AG04450 (cell line): Measurements from ENCODE around the gene DLX4. TPM values are rescaled to one million over a fixed set of nuclear protein-coding genes. Genes with fewer than 3 reads are reported as not detected.

ENCODE experiments used
- CTCF ChIA-PET: fragments of 300-600, 350-600 bp; formaldehyde crosslinking; extraction: SDS; loops from one replicate; lab custom pipeline; 2022; ENCODE audit warnings: antibody characterized with exemption, inconsistent platforms; lab: Charles Lee
- POLR2A ChIA-PET: fragments of 350-600 bp; formaldehyde crosslinking; extraction: SDS; loops from one replicate; lab custom pipeline; 2021; ENCODE audit warnings: antibody characterized with exemption, inconsistent platforms; lab: Yijun Ruan, JAX
- DNase-seq: peaks from one replicate; pipeline ENCODE4 v3.0.0-alpha.2; 2011; ENCODE audit warnings: low read depth, low spot score
- H3K27ac ChIP-seq: one replicate; pipeline ENCODE4 v1.5.1; 2012; ENCODE audit warnings: low read depth, low read length, control low read depth
- H3K27me3 ChIP-seq: one replicate; pipeline ENCODE4 v1.6.0; 2012; ENCODE audit warnings: low read length; ENCODE audit not compliant: control insufficient read depth, insufficient read depth
- H3K4me3 ChIP-seq: 2 replicates; pipeline ENCODE4 v1.5.1; 2011; ENCODE audit warnings: mild to moderate bottlenecking, low read depth, low read length, control low read depth
- H3K9me3 ChIP-seq: 2 replicates; pipeline ENCODE4 v1.5.1; 2012; ENCODE audit warnings: low read length; ENCODE audit not compliant: control insufficient read depth, insufficient read depth
- CTCF ChIP-seq: IDR thresholded peaks from 2 replicates; pipeline ENCODE4 v1.5.1; 2011; ENCODE audit warnings: low read depth, low read length, control low read depth, inconsistent platforms
- polyA plus RNA-seq: library from polyadenylated mRNA; depleted of rRNA; stranded (reverse); fragments of >200 nt; gene quantifications from 2 replicates; pipeline ENCODE4 v1.2.3, GENCODE V29; 2011

The DLX4 gene
- polyA plus RNA-seq, 1 experiment, result 0.15 TPM

GRCh38 chr17:49946208-49946607 lies 22.8 kb upstream of the DLX4 start:
- CTCF ChIA-PET, result no interaction called here
- H3K27me3 ChIP-seq, result peaks cover 71% of the 10 kb centered on the region
- POLR2A ChIA-PET, result no interaction called here

DNA sequence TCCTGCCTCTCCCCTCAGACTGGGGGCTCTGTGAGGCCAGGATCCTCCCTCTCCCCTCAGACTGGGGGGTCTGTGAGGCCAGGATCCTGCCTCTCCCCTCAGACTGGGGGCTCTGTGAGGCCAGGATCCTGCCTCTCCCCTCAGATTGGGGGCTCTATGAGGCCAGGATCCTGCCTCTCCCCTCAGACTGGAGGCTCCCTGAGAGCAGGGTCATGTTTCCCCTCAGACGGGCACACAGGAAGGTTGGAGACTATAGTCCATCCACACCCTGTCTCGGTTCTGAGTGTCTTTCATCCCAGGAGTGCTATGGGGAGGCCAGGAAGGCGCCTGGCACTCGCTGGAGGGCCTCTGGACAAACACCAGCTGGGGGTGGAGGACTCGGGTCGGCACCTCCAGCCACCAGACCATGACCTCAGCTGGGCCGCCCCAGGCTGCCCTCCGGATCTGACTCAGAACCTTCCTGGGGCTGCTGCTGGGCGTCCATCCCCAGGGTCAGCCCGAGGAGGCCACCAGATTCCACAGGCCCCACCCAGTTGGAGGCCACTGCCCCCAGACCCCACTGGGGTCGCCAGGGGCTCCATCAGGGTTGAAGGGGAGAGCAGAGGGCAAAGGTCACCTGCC lies 21.9 kb upstream of the DLX4 start:
- no peak for DNase-seq
- H3K27me3 ChIP-seq, result peaks cover 71% of the 10 kb centered on the region
- H3K27ac ChIP-seq, result no peak overlapping the region
- no peak overlapping the region for H3K4me3 ChIP-seq
- CTCF ChIA-PET, result interaction anchor here (1.0 kb wide), 1 partner anchor 50 kb away, joined by 3 read pairs; no protein-coding TSS in a partner anchor
- POLR2A ChIA-PET, result no interaction called here
- no peaks in the 10 kb centered on the region for H3K9me3 ChIP-seq
- no peak for TF ChIP-seq CTCF

More at GRCh38 chr17:49946208-49946607, 22.8 kb upstream of the DLX4 start:
- TF ChIP-seq CTCF, result no peak
- Histone ChIP-seq H3K4me3 (no peak overlapping the region), H3K27ac (no peak overlapping the region), H3K9me3 (no peaks in the 10 kb centered on the region)
- DNase-seq, result no peak

- ChIA-PET CTCF (interaction anchor here (1.7 kb wide), 1 partner anchor 48 kb away, joined by 6 read pairs; no protein-coding TSS in a partner anchor), POLR2A (no interaction called here)
- peaks cover 65% of the 10 kb centered on the region for H3K27me3 ChIP-seq
- no peak for TF ChIP-seq CTCF
- no peak overlapping the region for H3K4me3 ChIP-seq
- DNase-seq, result no peak
- no peaks in the 10 kb centered on the region for H3K9me3 ChIP-seq
- H3K27ac ChIP-seq, result no peak overlapping the region
Measured at GRCh38 chr17:49949634-49950033, 19.4 kb upstream of the DLX4 start.

DNA sequence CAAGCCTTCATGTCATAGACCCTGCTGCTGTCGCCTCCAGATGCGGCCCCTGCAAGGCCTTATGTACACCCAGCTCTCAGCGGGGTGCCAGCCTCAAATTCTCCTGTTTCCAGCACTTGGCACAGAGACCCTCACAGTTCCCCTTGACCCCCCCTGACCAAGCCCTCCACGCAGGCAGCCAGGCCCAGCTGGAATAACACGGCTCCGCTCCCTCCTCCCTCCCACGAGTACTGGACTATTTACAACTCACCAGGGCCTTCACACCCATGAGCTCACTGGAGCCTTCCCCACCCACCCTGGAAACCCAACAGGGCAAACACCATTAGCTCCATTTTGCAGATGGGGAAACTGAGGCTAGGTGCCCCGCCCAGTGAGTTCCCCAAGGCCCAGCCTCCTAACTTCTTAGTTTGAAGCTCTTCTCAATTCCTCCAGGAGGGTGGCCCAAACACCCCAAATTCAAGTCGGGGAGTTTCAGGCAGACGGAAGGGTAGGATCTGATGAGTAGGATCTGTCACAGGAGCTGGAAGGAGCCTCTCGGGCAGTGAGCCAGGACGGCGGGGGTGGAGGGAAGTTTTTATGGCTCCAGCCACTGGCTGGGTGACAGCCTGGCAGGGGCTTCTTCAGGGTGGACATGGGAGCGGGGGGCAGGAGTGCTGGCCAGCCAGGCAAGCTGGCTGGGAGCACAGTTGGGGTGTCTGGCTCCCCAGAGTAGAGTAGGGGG lies 17.5 kb upstream of the DLX4 start:
- H3K27me3 ChIP-seq, result peaks cover 57% of the 10 kb centered on the region
- CTCF ChIA-PET, result interaction anchor here (0.5 to 3.1 kb wide), 11 partner anchors 9 to 71 kb away, joined by 3 to 33 read pairs (median 4); partner anchors contain the start of gene DLX3

More for the DNA sequence above, 17.5 kb upstream of the DLX4 start:
- POLR2A ChIA-PET, result no interaction called here
- no peak for DNase-seq
- TF ChIP-seq CTCF, result no peak
- no peaks in the 10 kb centered on the region for H3K9me3 ChIP-seq
- H3K27ac ChIP-seq, result no peak overlapping the region
- H3K4me3 ChIP-seq, result no peak overlapping the region
